Ovary (tissue), 3 donors: ENCODE results near the gene NVL.

Experiments used
- EP300 ChIP-seq: sonication (generic); formaldehyde crosslinking; IDR thresholded peaks from one replicate; pipeline ENCODE4 v1.6.1; 2017; ENCODE audit warnings: antibody characterized with exemption
- POLR2A ChIP-seq: fragments of 450-650 bp; IDR thresholded peaks from one replicate; pipeline ENCODE4 v1.6.1; 2017; ENCODE audit warnings: antibody characterized with exemption, mild to moderate bottlenecking, moderate library complexity
- TF ChIP-seq, protein P1 (sequence below), 3 donors: fragments of 450-650 bp in 2 of 3; fragments of 200-600 bp in 1 of 3; IDR thresholded peaks; one replicate each; pipeline versions ENCODE4 v1.5.1 to v1.8.0; 2016 to 2022; ENCODE audit warnings: antibody characterized with exemption in 3 of 3, mild to moderate bottlenecking in 1 of 3
- donor health status: DM: no; HTN: no; CAD: no.

- TF ChIP-seq EP300 (no peak), POLR2A (no peak)
- TF ChIP-seq, protein P1, sequence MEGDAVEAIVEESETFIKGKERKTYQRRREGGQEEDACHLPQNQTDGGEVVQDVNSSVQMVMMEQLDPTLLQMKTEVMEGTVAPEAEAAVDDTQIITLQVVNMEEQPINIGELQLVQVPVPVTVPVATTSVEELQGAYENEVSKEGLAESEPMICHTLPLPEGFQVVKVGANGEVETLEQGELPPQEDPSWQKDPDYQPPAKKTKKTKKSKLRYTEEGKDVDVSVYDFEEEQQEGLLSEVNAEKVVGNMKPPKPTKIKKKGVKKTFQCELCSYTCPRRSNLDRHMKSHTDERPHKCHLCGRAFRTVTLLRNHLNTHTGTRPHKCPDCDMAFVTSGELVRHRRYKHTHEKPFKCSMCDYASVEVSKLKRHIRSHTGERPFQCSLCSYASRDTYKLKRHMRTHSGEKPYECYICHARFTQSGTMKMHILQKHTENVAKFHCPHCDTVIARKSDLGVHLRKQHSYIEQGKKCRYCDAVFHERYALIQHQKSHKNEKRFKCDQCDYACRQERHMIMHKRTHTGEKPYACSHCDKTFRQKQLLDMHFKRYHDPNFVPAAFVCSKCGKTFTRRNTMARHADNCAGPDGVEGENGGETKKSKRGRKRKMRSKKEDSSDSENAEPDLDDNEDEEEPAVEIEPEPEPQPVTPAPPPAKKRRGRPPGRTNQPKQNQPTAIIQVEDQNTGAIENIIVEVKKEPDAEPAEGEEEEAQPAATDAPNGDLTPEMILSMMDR (IDR thresholded peaks at IDR 0.05): no peak
These were observed 24.3 kb upstream of the NVL start for GRCh38 chr1:224353975-224354925.
